Keratinocyte (primary cell): Measurements from ENCODE around the gene KMT5C.
A peak's percentile ranks its signal among the peaks of the same experiment; 100 is the strongest.

ENCODE experiments used
- CTCF ChIP-seq, 3 experiments: IDR thresholded peaks in 1 of 3; conservative IDR thresholded peaks in 1 of 3; optimal IDR thresholded peaks in 1 of 3; 2 replicates in 2 of 3; 3 replicates in 1 of 3; pipeline versions ENCODE3 to v1.5.1; 2011; ENCODE audit warnings: low read length in 3 of 3, mild to moderate bottlenecking in 3 of 3, moderate library complexity in 2 of 3, control low read depth in 1 of 3, inconsistent platforms in 1 of 3; ENCODE audit not compliant: insufficient read depth in 2 of 3; ENCODE audit errors: extremely low read depth in 1 of 3
- EZH2 ChIP-seq: IDR thresholded peaks from one replicate; pipeline ENCODE4 v1.6.1; 2012; ENCODE audit warnings: inconsistent platforms, mild to moderate bottlenecking, low read length, moderate library complexity

DNA sequence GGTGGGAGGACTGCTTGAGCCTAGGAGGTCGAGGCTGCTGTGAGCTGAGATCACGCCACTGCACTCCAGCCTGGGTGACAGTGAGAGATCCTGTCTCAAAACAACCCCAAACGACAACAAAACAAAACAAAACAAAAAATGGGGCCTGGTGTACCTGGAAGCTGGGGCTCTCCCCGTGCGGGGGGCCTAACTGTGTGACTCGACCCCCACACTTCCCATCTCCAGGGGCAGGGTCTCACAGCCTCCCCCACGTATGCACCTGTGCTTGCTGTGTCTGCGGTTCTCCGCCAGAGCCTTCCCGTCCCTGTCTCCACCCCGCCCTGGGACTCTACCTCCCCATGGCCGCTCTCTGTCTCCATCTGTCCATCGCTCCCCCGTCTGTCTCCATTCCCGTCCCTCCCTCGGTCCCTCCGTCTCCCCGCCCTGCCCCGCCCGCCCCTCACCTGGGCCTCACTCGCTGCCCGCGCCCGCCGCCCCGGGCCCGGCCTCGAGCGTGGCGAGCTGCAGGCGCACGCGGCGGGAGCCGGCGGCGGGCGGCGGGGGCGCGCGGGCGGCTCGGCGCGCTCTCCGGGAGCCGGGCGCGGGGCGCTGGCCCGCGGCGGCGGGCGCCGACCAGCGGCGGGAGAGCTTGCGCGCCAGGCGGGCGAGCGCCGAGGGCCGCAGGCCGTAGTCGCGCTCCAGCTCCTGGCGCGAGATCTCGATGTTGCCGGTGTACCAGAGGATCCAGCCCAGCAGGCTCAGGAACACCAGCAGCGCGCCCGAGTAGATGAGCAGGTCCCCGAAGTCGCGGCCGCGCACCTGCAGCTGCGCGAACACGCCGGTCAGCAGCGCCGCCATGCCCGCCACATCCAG lies 43.8 kb downstream of the KMT5C start:
- TF ChIP-seq CTCF (optimal IDR thresholded peaks at IDR 0.05 in 1 of 3, IDR thresholded peaks at IDR 0.05 in 1 of 3, conservative IDR thresholded peaks at IDR 0.05 in 1 of 3; ENCODE audit: extremely low read depth in 1 of 3, insufficient read depth in 2 of 3, low read length in 3 of 3) (peak in 1 of 3 experiments; percentile 49), EZH2 (no peak)
